Jurkat, Clone E6-1 (cell line): ENCODE results near the gene NOSTRIN.
"Not testable (repeated sequence)": the region's sequence is repeated elsewhere in the genome, so short reads cannot be mapped to it uniquely, and the experiment has no call there.

Experiments
- DNase-seq: peaks from one replicate; pipeline ENCODE4 v3.0.0-alpha.2; 2011; ENCODE audit warnings: low read depth, low spot score
- H3K4me3 ChIP-seq: 2 replicates; pipeline ENCODE4 v1.5.1; 2011; ENCODE audit warnings: mild to moderate bottlenecking, low read length, control low read depth, moderate library complexity

The NOSTRIN gene

GRCh38 chr2:168787098-168787781, 15.2 kb upstream of the NOSTRIN start:
- no peak for DNase-seq
- no peak overlapping the region for H3K4me3 ChIP-seq

GRCh38 chr2:168787782-168788376, 14.6 kb upstream of the NOSTRIN start:
- no peak overlapping the region for H3K4me3 ChIP-seq
- DNase-seq: no peak

DNA sequence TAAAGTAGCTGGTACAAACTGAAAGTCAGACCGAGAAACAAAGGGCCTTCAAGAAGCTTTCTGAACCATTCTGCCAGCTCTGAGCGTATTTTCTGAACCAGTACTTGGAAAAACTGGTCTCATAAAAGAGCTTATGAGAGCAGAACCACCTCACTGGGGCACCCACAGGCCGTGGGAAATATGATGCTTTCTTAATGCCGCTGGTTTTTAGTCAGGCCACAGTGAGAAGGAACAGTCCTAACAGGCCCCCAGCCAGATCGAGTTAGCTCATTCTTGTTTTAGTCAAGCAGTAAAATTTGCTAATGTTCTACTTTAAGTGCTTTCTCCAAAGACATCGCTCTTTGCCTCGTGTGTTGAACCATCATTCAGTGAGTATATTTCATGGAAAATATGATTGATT, 12.7 kb upstream of the NOSTRIN start:
- no peak for DNase-seq
- H3K4me3 ChIP-seq: no peak overlapping the region

- no peak for DNase-seq
- H3K4me3 ChIP-seq: no peak overlapping the region
These were observed 12.1 kb upstream of the NOSTRIN start for GRCh38 chr2:168790226-168790902.

GRCh38 chr2:168791140-168791539, 11.3 kb upstream of the NOSTRIN start:
- not testable (repeated sequence) for H3K4me3 ChIP-seq, DNase-seq

- no peak for DNase-seq
These were observed 8.8 kb upstream of the NOSTRIN start for GRCh38 chr2:168793596-168793995.

GRCh38 chr2:168794968-168795367, 7.5 kb upstream of the NOSTRIN start:
- no peak overlapping the region for H3K4me3 ChIP-seq
- DNase-seq: no peak

More at GRCh38 chr2:168793596-168793995, 8.8 kb upstream of the NOSTRIN start:
- no peak overlapping the region for H3K4me3 ChIP-seq

GRCh38 chr2:168796090-168796577, 6.3 kb upstream of the NOSTRIN start:
- H3K4me3 ChIP-seq: no peak overlapping the region
- no peak for DNase-seq

GRCh38 chr2:168796583-168797285, 5.7 kb upstream of the NOSTRIN start:
- no peak overlapping the region for H3K4me3 ChIP-seq
- no peak for DNase-seq

- H3K4me3 ChIP-seq: no peak overlapping the region
- no peak for DNase-seq
These were observed 5.2 kb upstream of the NOSTRIN start for GRCh38 chr2:168797286-168797655.

- no peak for DNase-seq
- no peak overlapping the region for H3K4me3 ChIP-seq
These were observed 4.2 kb upstream of the NOSTRIN start for GRCh38 chr2:168798076-168798887.

GRCh38 chr2:168798888-168799410, 3.5 kb upstream of the NOSTRIN start:
- no peak overlapping the region for H3K4me3 ChIP-seq

GRCh38 chr2:168801471-168801870, 966 bp upstream of the NOSTRIN start:
- no peak overlapping the region for H3K4me3 ChIP-seq

More at GRCh38 chr2:168798888-168799410, 3.5 kb upstream of the NOSTRIN start:
- no peak for DNase-seq

DNA sequence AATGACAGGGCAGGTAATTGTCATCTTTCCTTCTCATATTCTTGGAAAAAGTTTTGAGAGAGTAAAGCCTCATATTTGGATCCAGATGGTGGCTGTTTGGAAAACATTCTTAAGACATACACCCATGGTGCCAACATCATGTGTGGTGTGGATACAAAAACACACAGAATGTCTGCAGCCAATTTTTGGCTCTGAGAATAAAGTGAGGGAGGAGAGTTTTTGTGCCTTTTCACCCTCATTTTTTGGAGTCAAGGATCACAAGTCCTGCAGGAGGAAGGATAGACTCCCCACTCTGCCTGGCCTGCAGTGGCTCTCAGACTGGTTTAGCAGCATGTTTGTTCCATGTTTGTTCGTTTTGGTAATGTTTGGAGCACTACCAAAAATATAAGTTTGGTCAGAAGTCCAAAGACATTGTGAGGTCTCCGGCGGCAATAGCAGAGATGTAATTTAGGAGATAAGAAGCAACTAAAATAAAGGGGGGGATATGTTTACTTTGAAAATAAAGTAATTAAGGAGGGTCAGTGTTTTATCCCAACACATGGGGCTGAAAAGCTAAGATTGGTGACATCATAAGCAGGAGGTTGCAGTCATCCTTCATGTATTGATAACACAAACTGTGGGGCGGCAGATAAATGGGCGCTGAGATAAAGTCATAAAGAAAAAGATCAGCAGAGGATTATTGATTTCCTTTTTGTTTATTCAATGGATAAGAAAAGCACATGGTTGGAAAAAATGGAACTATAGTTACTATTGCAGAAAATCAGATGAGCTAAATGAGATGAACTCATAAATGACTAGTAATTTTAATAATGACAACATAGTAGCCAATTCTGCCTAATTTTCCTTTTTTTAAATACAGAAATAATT, 655 bp downstream of the NOSTRIN start:
- no peak overlapping the region for H3K4me3 ChIP-seq
- DNase-seq: no peak

More at GRCh38 chr2:168801471-168801870, 966 bp upstream of the NOSTRIN start:
- DNase-seq: no peak

DNA sequence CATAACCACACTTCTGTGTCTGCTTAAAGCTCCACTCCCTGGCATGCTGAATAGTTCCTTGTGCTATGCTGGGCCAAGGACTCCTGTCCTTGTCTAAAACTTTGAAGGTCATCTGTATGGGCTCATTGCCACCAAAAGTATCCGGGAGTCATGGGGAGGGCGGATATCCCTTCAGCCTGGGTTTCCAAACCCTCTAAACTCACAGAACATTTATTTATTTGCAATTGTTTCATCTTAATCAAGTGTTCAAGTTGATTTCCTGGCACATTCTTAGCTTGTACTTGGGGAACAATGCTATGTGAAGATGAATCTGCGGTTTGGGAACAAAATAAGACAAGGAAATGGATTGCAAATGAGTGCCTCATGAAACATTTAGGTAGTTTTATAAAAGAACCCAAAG, 1.8 kb downstream of the NOSTRIN start:
- DNase-seq: no peak
- H3K4me3 ChIP-seq: no peak overlapping the region

DNA sequence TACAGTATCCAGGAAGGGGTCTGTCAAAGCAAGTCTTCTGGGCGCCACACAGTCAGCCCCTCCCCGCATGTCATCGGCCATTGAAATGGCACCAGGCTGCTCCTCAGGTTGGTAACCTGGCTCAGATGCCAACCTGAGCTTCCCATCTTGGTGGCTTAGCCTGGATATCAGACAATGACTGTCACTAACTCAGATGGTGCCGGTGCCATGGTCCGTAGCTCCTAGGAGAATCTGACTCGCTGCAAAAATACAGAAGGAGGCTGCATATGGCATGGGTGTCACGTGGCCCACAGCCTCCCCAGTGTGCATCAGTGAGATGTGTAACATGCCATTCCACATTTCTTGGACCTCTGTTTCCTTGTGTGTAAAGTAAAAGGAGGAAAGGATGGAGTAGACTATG, 3.2 kb downstream of the NOSTRIN start:
- no peak for DNase-seq
- no peak overlapping the region for H3K4me3 ChIP-seq

DNA sequence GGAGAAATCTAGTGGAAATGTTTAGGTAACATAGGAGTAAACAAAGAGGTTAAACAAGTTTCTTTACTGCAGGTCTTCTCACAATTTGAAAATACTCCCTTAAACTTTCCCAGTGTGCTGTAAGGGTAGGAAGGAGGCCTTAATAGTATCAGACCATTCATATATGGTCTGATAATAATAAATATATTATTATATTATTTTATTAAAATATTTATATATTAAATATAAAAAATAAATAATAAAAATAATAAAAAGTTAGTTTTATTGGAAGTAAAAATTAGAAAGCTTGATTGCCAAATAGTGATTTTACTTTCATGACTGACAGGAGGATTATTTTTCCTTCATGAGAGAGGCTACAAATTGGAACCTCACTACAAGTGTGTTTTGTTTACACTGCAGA, 7.1 kb downstream of the NOSTRIN start:
- no peak overlapping the region for H3K4me3 ChIP-seq
- DNase-seq: no peak

- no peak for DNase-seq
These were observed 7.8 kb downstream of the NOSTRIN start for GRCh38 chr2:168810235-168810634.

More at GRCh38 chr2:168810235-168810634, 7.8 kb downstream of the NOSTRIN start:
- H3K4me3 ChIP-seq: no peak overlapping the region
